Calu3 (cell line): ENCODE results near the gene GTF2A1. TPM values are rescaled to one million over a fixed set of nuclear protein-coding genes. Genes with fewer than 3 reads are reported as not detected.
A peak's percentile ranks its signal among the peaks of the same experiment; 100 is the strongest.

Experiments used
- Bru-seq: library from RNA; stranded (reverse); fragments of 400-500 nt; gene quantifications from one replicate; lab custom pipeline; 2021; lab: Mats Ljungman, UMichigan
- BruChase-seq, 2 experiments: library from RNA; stranded (reverse); fragments of 400-500 nt; gene quantifications; one replicate each; lab custom pipeline; 2021; lab: Mats Ljungman, UMichigan
- BruUV-seq: library from RNA; stranded (reverse); fragments of 400-500 nt; replicated peaks from 2 replicates; lab custom pipeline; 2021; lab: Mats Ljungman, UMichigan
- CTCF ChIA-PET: fragments of 300-600 bp; sonication (Branson Sonifier 250); formaldehyde crosslinking; loops from one replicate; lab custom pipeline; 2022; ENCODE audit warnings: antibody characterized with exemption; lab: Charles Lee
- DNase-seq: peaks from one replicate; pipeline ENCODE4 v3.0.0; 2022
- H3K27ac Mint-ChIP-seq: one replicate; pipeline ENCODE4 v1.8.0; 2022; ENCODE audit warnings: mixed read lengths; ENCODE audit not compliant: unreplicated experiment
- H3K27me3 Mint-ChIP-seq: one replicate; pipeline ENCODE4 v1.8.0; 2022; ENCODE audit warnings: mixed read lengths; ENCODE audit not compliant: unreplicated experiment
- H3K36me3 Mint-ChIP-seq: one replicate; pipeline ENCODE4 v1.8.0; 2022; ENCODE audit warnings: mild to moderate bottlenecking, moderate library complexity, mixed read lengths; ENCODE audit not compliant: insufficient read depth, unreplicated experiment
- H3K4me1 Mint-ChIP-seq: one replicate; pipeline ENCODE4 v1.8.0; 2022; ENCODE audit warnings: mild to moderate bottlenecking, low read depth, mixed read lengths; ENCODE audit not compliant: unreplicated experiment
- H3K4me3 Mint-ChIP-seq: one replicate; pipeline ENCODE4 v1.8.0; 2022; ENCODE audit warnings: mild to moderate bottlenecking, low read depth, moderate library complexity, mixed read lengths; ENCODE audit not compliant: unreplicated experiment
- H3K9me3 Mint-ChIP-seq: one replicate; pipeline ENCODE4 v1.8.0; 2022; ENCODE audit warnings: low read depth, mixed read lengths; ENCODE audit not compliant: unreplicated experiment
- CTCF ChIP-seq: fragments of 200-600 bp; IDR thresholded peaks from one replicate; pipeline ENCODE4 v1.8.0; 2022; ENCODE audit warnings: antibody characterized with exemption; ENCODE audit not compliant: unreplicated experiment
- intact Hi-C: fragments of 100-400 bp; cut with micrococcal nuclease; formaldehyde crosslinking; loops from one replicate; pipeline ENCODE4 v1.10.0; 2022; ENCODE audit not compliant: unreplicated experiment
- long read RNA-seq: library from polyadenylated mRNA; stranded (forward); transcript quantifications from one replicate; pipeline ENCODE4 v2.0.0, GENCODE V29; 2022
- total RNA-seq: library from RNA; stranded (reverse); gene quantifications from 2 replicates; pipeline ENCODE4 v1.2.3, GENCODE V29; 2022

GTF2A1 gene
- total RNA-seq (35.9 and 45.6 TPM in 2 replicates), Bru-seq, nascent RNA (percentile 86 among the genes with signal in this experiment), BruChase-seq, experiment 1, labeled RNA remaining after a 6-hour chase (percentile 90 among the genes with signal in this experiment), BruChase-seq, experiment 2, labeled RNA remaining after a 2-hour chase (percentile 92 among the genes with signal in this experiment)
- long read RNA-seq, partial matches to known transcripts = 2 of 5 reads
- long read RNA-seq, other reads (novel, unspliced or antisense) = 3 of 5 reads

GRCh38 chr14:81220830-81221578 is at the start of gene GTF2A1:
TSS of gene GTF2A1 (minus strand) at chr14:81220959. CDS start at chr14:81220518, 441 bp downstream.
- DNase-seq = peak; percentile 92
- H3K4me1 Mint-ChIP-seq = peaks cover 13% of the 10 kb centered on the region
- peak within 1 kb of the TSS; percentile 98 for H3K27ac Mint-ChIP-seq
- peaks cover 35% of the 10 kb centered on the region for H3K36me3 Mint-ChIP-seq
- peak within 1 kb of the TSS; percentile 89 for H3K4me3 Mint-ChIP-seq
- CTCF ChIA-PET = interaction anchor here (0.6 to 1.3 kb wide), 3 partner anchors 48 to 307 kb away, joined by 3 to 5 read pairs (median 5); no protein-coding TSS in a partner anchor
- intact Hi-C loops = no loop called here
- H3K9me3 Mint-ChIP-seq = no peaks in the 10 kb centered on the region
- TF ChIP-seq CTCF = no peak
- BruUV-seq = no TSS peak
- H3K27me3 Mint-ChIP-seq = no peaks in the 10 kb centered on the region

GRCh38 chr14:81269979-81270375 is 49.2 kb upstream of the GTF2A1 start:
- Mint-ChIP-seq H3K4me3 (no peak overlapping the region), H3K27me3 (no peaks in the 10 kb centered on the region), H3K4me1 (no peaks in the 10 kb centered on the region), H3K27ac (no peak overlapping the region), H3K36me3 (no peaks in the 10 kb centered on the region), H3K9me3 (no peaks in the 10 kb centered on the region)
- no peak for DNase-seq
- no peak for TF ChIP-seq CTCF
- intact Hi-C loops = loop anchor here (1.0 to 5.0 kb wide), 5 partner anchors 33 to 194 kb away; no protein-coding TSS in a partner anchor
- CTCF ChIA-PET = interaction anchor here (1.0 to 1.6 kb wide), 5 partner anchors 49 to 194 kb away, joined by 3 to 22 read pairs (median 5); partner anchors contain the start of gene GTF2A1
- BruUV-seq = no TSS peak

- TF ChIP-seq CTCF = peak; percentile 37
- no TSS peak for BruUV-seq
- no peaks in the 10 kb centered on the region for H3K27me3 Mint-ChIP-seq
- H3K36me3 Mint-ChIP-seq = no peaks in the 10 kb centered on the region
- intact Hi-C loops = loop anchor here (1.0 to 5.0 kb wide), 5 partner anchors 33 to 195 kb away; no protein-coding TSS in a partner anchor
- no peak overlapping the region for H3K4me3 Mint-ChIP-seq
- H3K27ac Mint-ChIP-seq = no peak overlapping the region
- peak; percentile 53 for DNase-seq
- no peaks in the 10 kb centered on the region for H3K9me3 Mint-ChIP-seq
- no peaks in the 10 kb centered on the region for H3K4me1 Mint-ChIP-seq
- CTCF ChIA-PET = interaction anchor here (1.0 to 1.6 kb wide), 5 partner anchors 48 to 195 kb away, joined by 3 to 22 read pairs (median 5); partner anchors contain the start of gene GTF2A1
These were observed 48.6 kb upstream of the GTF2A1 start for GRCh38 chr14:81269100-81269978.

GRCh38 chr14:81268016-81268416 is 47.3 kb upstream of the GTF2A1 start:
- CTCF ChIA-PET = no interaction called here
- no peak overlapping the region for H3K27ac Mint-ChIP-seq
- intact Hi-C loops = loop anchor here (2.0 to 5.0 kb wide), 2 partner anchors 35 to 54 kb away; no protein-coding TSS in a partner anchor
- H3K27me3 Mint-ChIP-seq = no peaks in the 10 kb centered on the region
- DNase-seq = no peak
- BruUV-seq = no TSS peak
- TF ChIP-seq CTCF = no peak
- H3K36me3 Mint-ChIP-seq = no peaks in the 10 kb centered on the region
- no peak overlapping the region for H3K4me3 Mint-ChIP-seq
- no peaks in the 10 kb centered on the region for H3K9me3 Mint-ChIP-seq
- H3K4me1 Mint-ChIP-seq = no peaks in the 10 kb centered on the region
